CD4-positive, alpha-beta T cell treated with Interleukin-17A for 4 hours (primary cell): ENCODE data around the gene ENAH.

Experiments
- DNase-seq: peaks from one replicate; pipeline ENCODE4 v3.0.0-alpha.2; 2020; ENCODE audit warnings: mixed read lengths

ENAH gene

GRCh38 chr1:225601902-225602589 is 50.9 kb downstream of the ENAH start:
- no peak for DNase-seq

- DNase-seq, result no peak
Observed at GRCh38 chr1:225598847-225599246, 54.1 kb downstream of the ENAH start.

- no peak for DNase-seq
Observed at GRCh38 chr1:225597926-225598575, 54.9 kb downstream of the ENAH start.

GRCh38 chr1:225596736-225597135 is 56.2 kb downstream of the ENAH start:
- DNase-seq, result no peak

- no peak for DNase-seq
Observed at GRCh38 chr1:225595974-225596551, 56.9 kb downstream of the ENAH start.

GRCh38 chr1:225595452-225595851 is 57.5 kb downstream of the ENAH start:
- DNase-seq, result no peak

GRCh38 chr1:225593414-225593813 is 59.5 kb downstream of the ENAH start:
- no peak for DNase-seq

GRCh38 chr1:225592362-225593025 is 60.4 kb downstream of the ENAH start:
- DNase-seq, result no peak

- DNase-seq, result no peak
Observed at GRCh38 chr1:225587310-225587709, 65.6 kb downstream of the ENAH start.

GRCh38 chr1:225581186-225581585 is 71.7 kb downstream of the ENAH start:
- DNase-seq, result no peak

- no peak for DNase-seq
Observed at GRCh38 chr1:225580238-225581099, 72.5 kb downstream of the ENAH start.

- no peak for DNase-seq
Observed at GRCh38 chr1:225578251-225578977, 74.5 kb downstream of the ENAH start.

GRCh38 chr1:225577241-225577640 is 75.7 kb downstream of the ENAH start:
- DNase-seq, result no peak

- DNase-seq, result no peak
Observed at GRCh38 chr1:225573216-225573615, 79.7 kb downstream of the ENAH start.

GRCh38 chr1:225572422-225572821 is 80.5 kb downstream of the ENAH start:
- no peak for DNase-seq

- no peak for DNase-seq
Observed at GRCh38 chr1:225567789-225568188, 85.1 kb downstream of the ENAH start.

- DNase-seq, result no peak
Observed at GRCh38 chr1:225565847-225566246, 87.1 kb downstream of the ENAH start.

GRCh38 chr1:225561675-225562074 is 91.2 kb downstream of the ENAH start:
- DNase-seq, result no peak

- no peak for DNase-seq
Observed at GRCh38 chr1:225559902-225560301, 93.0 kb downstream of the ENAH start.

- no peak for DNase-seq
Observed at GRCh38 chr1:225559326-225559725, 93.6 kb downstream of the ENAH start.

GRCh38 chr1:225556694-225557093 is 96.2 kb downstream of the ENAH start:
- DNase-seq, result no peak

- no peak for DNase-seq
Observed at GRCh38 chr1:225555821-225556220, 97.1 kb downstream of the ENAH start.
